HEK293 (cell line): ENCODE results near the gene KLF11.

Experiments used
- CTCF ChIA-PET: fragments of 350-600 bp; formaldehyde crosslinking; extraction: SDS; loops from one replicate; lab custom pipeline; 2021; ENCODE audit warnings: antibody characterized with exemption; lab: Yijun Ruan, JAX
- POLR2A ChIA-PET: fragments of 300-600 bp; formaldehyde crosslinking; extraction: SDS; loops from one replicate; lab custom pipeline; 2020; ENCODE audit warnings: antibody characterized with exemption, inconsistent platforms; lab: Yijun Ruan, JAX
- H3K27ac ChIP-seq: fragments of 200-500 bp; sonication (Bioruptor generic); 2 replicates; pipeline ENCODE4 v1.5.1; 2014; ENCODE audit warnings: low read depth, low read length, control low read depth, inconsistent platforms; ENCODE audit errors: extremely low read depth
- H3K36me3 ChIP-seq, 2 experiments: fragments of 200-500 bp in 1 of 2; sonication (Bioruptor generic) in 1 of 2; 1 replicate in 1 of 2; 2 replicates in 1 of 2; pipeline ENCODE4 v1.5.1; 2014 to 2017; ENCODE audit warnings: inconsistent platforms in 2 of 2, low read length in 2 of 2; ENCODE audit not compliant: control insufficient read depth in 2 of 2, insufficient read depth in 1 of 2
- H3K4me1 ChIP-seq: fragments of 200-500 bp; sonication (Bioruptor generic); 2 replicates; pipeline ENCODE4 v1.5.1; 2014; ENCODE audit warnings: mild to moderate bottlenecking, low read length, inconsistent platforms; ENCODE audit not compliant: control insufficient read depth, insufficient read depth
- H3K4me3 ChIP-seq: 2 replicates; pipeline ENCODE4 v1.5.1; 2011; ENCODE audit warnings: low read depth, mild to moderate bottlenecking, control low read depth, low read length, moderate library complexity
- H3K9me3 ChIP-seq: fragments of 200-500 bp; sonication (Bioruptor generic); 2 replicates; pipeline ENCODE4 v1.5.1; 2014; ENCODE audit warnings: low read depth, low read length, inconsistent platforms; ENCODE audit not compliant: control insufficient read depth, insufficient read depth
- BCL11A ChIP-seq: fragments of 450-650 bp; formaldehyde crosslinking; IDR thresholded peaks from 2 replicates; pipeline ENCODE4 v1.5.1; 2016; ENCODE audit warnings: low read depth, missing biosample characterization, missing genetic modification characterization
- BCL11B ChIP-seq: fragments of 450-650 bp; formaldehyde crosslinking; IDR thresholded peaks from 2 replicates; pipeline ENCODE4 v1.5.1; 2016; ENCODE audit warnings: low read depth, missing biosample characterization, missing genetic modification characterization
- GLI2 ChIP-seq: fragments of 450-650 bp; formaldehyde crosslinking; IDR thresholded peaks from 2 replicates; pipeline ENCODE4; 2017; ENCODE audit warnings: missing biosample characterization, missing genetic modification characterization, low read depth, borderline replicate concordance
- HOXA7 ChIP-seq: sonication (generic); formaldehyde crosslinking; IDR thresholded peaks from 2 replicates; pipeline ENCODE4 v1.8.1; 2022; ENCODE audit warnings: missing genetic modification reagents, borderline replicate concordance
- KLF9 ChIP-seq: fragments of 450-650 bp; formaldehyde crosslinking; IDR thresholded peaks from 2 replicates; pipeline ENCODE4 v1.5.1; 2016; ENCODE audit warnings: missing biosample characterization, missing genetic modification characterization, low read depth
- ZBTB20 ChIP-seq: fragments of 450-650 bp; formaldehyde crosslinking; IDR thresholded peaks from 2 replicates; pipeline ENCODE4 v1.5.1; 2016; ENCODE audit warnings: missing biosample characterization, missing genetic modification characterization
- ZBTB49 ChIP-seq: fragments of 450-650 bp; formaldehyde crosslinking; IDR thresholded peaks from 2 replicates; pipeline ENCODE4 v1.5.1; 2016; ENCODE audit warnings: missing biosample characterization, missing genetic modification characterization, low read depth
- ZNF133 ChIP-seq: fragments of 450-650 bp; formaldehyde crosslinking; IDR thresholded peaks from 2 replicates; pipeline ENCODE4 v1.5.1; 2016; ENCODE audit warnings: missing biosample characterization, missing genetic modification characterization
- ZNF16 ChIP-seq: fragments of 450-650 bp; formaldehyde crosslinking; IDR thresholded peaks from 2 replicates; pipeline ENCODE4 v1.5.1; 2016; ENCODE audit warnings: low read depth, missing biosample characterization, missing genetic modification characterization
- ZNF184 ChIP-seq: fragments of 450-650 bp; IDR thresholded peaks from 2 replicates; pipeline ENCODE4 v1.5.1; 2018; ENCODE audit warnings: missing biosample characterization, mild to moderate bottlenecking, missing genetic modification characterization
- ZNF211 ChIP-seq: fragments of 450-650 bp; formaldehyde crosslinking; IDR thresholded peaks from 2 replicates; pipeline ENCODE4 v1.5.1; 2016; ENCODE audit warnings: low read depth, missing biosample characterization, missing genetic modification characterization
- ZNF239 ChIP-seq: fragments of 450-650 bp; formaldehyde crosslinking; IDR thresholded peaks from 2 replicates; pipeline ENCODE4 v1.5.1; 2016; ENCODE audit warnings: missing biosample characterization, missing genetic modification characterization
- ZNF24 ChIP-seq: fragments of 450-650 bp; formaldehyde crosslinking; IDR thresholded peaks from 2 replicates; pipeline ENCODE4 v1.5.1; 2016; ENCODE audit warnings: missing biosample characterization, missing genetic modification characterization
- ZNF433 ChIP-seq: fragments of 450-650 bp; formaldehyde crosslinking; IDR thresholded peaks from 2 replicates; pipeline ENCODE4 v1.5.1; 2016; ENCODE audit warnings: missing biosample characterization, missing genetic modification characterization, low read depth
- ZNF501 ChIP-seq: fragments of 450-650 bp; formaldehyde crosslinking; IDR thresholded peaks from 2 replicates; pipeline ENCODE4 v1.5.1; 2016; ENCODE audit warnings: missing biosample characterization, missing genetic modification characterization
- ZNF658 ChIP-seq: fragments of 450-650 bp; formaldehyde crosslinking; IDR thresholded peaks from 2 replicates; pipeline ENCODE4; 2016; ENCODE audit warnings: missing biosample characterization, missing genetic modification characterization
- ZNF701 ChIP-seq: fragments of 450-650 bp; formaldehyde crosslinking; IDR thresholded peaks from 2 replicates; pipeline ENCODE4 v1.5.1; 2016; ENCODE audit warnings: missing biosample characterization, missing genetic modification characterization
- ZNF768 ChIP-seq: fragments of 450-650 bp; formaldehyde crosslinking; IDR thresholded peaks from 2 replicates; pipeline ENCODE4 v1.5.1; 2018; ENCODE audit warnings: missing biosample characterization, mild to moderate bottlenecking, missing genetic modification characterization
- ZNF776 ChIP-seq: fragments of 450-650 bp; formaldehyde crosslinking; IDR thresholded peaks from 2 replicates; pipeline ENCODE4 v1.5.0; 2017; ENCODE audit warnings: missing biosample characterization, missing genetic modification characterization, borderline replicate concordance
- ZNF785 ChIP-seq: fragments of 450-650 bp; formaldehyde crosslinking; IDR thresholded peaks from 2 replicates; pipeline ENCODE4 v1.5.1; 2016; ENCODE audit warnings: missing biosample characterization, missing genetic modification characterization
- ZNF843 ChIP-seq: fragments of 450-650 bp; formaldehyde crosslinking; IDR thresholded peaks from 2 replicates; pipeline ENCODE4 v1.5.1; 2016; ENCODE audit warnings: missing biosample characterization, missing genetic modification characterization
- TF ChIP-seq, protein P1 (sequence below): fragments of 450-650 bp; formaldehyde crosslinking; IDR thresholded peaks from 2 replicates; pipeline ENCODE4 v1.5.1; 2016; ENCODE audit warnings: missing biosample characterization, missing genetic modification characterization
- TF ChIP-seq, protein P2 (sequence below): fragments of 450-650 bp; formaldehyde crosslinking; IDR thresholded peaks from 2 replicates; pipeline ENCODE4 v1.5.1; 2016; ENCODE audit warnings: missing biosample characterization, missing genetic modification characterization
- TF ChIP-seq, protein P3 (sequence below): fragments of 450-650 bp; formaldehyde crosslinking; IDR thresholded peaks from 2 replicates; pipeline ENCODE4 v1.5.1; 2017; ENCODE audit warnings: missing biosample characterization, missing genetic modification characterization

KLF11 gene

DNA sequence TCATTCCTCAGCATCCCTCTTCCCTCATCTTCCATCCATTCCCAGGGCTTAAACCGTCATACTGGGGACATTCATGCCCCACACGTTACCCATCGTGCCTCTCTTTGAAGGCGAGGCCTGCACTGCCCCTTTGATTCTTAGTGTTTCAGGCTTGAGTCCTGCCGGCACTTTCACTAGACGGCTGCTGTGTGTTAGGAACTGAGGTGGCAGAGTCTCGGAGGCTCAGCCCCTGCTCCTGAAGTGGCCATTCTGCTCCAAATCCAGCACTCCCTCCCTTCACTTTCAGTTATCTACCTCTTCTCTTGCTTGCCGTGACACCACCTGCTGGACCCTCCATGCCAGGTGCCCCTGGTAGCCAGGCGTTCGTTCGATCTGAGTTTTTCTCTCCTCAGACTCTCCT, 48.9 kb upstream of the KLF11 start:
- CTCF ChIA-PET, result interaction anchor here (2.0 kb wide), 1 partner anchor 10 kb away, joined by 11 read pairs; no protein-coding TSS in a partner anchor
- POLR2A ChIA-PET, result no interaction called here
- no peak overlapping the region for H3K4me3 ChIP-seq
- no peaks in the 10 kb centered on the region for H3K4me1 ChIP-seq
- TF ChIP-seq ZBTB49 (tag by site-specific recombination), result no peak
- no peak for TF ChIP-seq ZNF843 (tag by site-specific recombination)
- TF ChIP-seq, protein P1, sequence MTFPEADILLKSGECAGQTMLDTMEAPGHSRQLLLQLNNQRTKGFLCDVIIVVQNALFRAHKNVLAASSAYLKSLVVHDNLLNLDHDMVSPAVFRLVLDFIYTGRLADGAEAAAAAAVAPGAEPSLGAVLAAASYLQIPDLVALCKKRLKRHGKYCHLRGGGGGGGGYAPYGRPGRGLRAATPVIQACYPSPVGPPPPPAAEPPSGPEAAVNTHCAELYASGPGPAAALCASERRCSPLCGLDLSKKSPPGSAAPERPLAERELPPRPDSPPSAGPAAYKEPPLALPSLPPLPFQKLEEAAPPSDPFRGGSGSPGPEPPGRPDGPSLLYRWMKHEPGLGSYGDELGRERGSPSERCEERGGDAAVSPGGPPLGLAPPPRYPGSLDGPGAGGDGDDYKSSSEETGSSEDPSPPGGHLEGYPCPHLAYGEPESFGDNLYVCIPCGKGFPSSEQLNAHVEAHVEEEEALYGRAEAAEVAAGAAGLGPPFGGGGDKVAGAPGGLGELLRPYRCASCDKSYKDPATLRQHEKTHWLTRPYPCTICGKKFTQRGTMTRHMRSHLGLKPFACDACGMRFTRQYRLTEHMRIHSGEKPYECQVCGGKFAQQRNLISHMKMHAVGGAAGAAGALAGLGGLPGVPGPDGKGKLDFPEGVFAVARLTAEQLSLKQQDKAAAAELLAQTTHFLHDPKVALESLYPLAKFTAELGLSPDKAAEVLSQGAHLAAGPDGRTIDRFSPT, result no peak
- no peak for TF ChIP-seq ZNF433
- TF ChIP-seq ZNF658, result no peak
- TF ChIP-seq ZNF239 (tag by site-specific recombination), result no peak
- H3K9me3 ChIP-seq, result no peaks in the 10 kb centered on the region
- no peak overlapping the region for H3K27ac ChIP-seq
- H3K36me3 ChIP-seq, result peaks cover 5 to 72% of the 10 kb centered on the region in 2 experiments

DNA sequence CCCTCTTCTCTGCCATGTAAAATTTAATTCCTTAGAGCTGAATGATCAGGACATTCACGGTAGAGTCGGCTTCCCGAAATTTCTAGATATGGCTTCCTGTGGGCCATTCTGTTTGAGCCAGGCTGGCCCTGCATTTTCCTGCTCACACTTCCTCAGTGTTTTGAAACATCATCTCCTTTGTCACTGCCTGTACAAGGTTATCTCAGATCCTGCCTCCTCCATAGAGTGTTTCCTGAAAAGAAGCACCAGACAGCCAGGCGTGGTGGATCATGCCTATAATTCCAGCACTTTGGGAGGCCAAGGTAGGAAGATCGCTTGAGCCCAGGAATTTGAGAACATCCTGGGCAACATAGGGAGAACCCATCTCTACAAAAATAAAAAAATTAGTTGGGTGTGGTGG, 48.3 kb upstream of the KLF11 start:
- ChIA-PET CTCF (interaction anchor here (0.6 to 2.0 kb wide), 3 partner anchors 11 to 182 kb away, joined by 3 to 11 read pairs (median 3); no protein-coding TSS in a partner anchor), POLR2A (no interaction called here)
- Histone ChIP-seq H3K36me3 (peaks cover 11 to 76% of the 10 kb centered on the region in 2 experiments), H3K27ac (no peak overlapping the region), H3K4me1 (no peaks in the 10 kb centered on the region), H3K4me3 (no peak overlapping the region), H3K9me3 (no peaks in the 10 kb centered on the region)
- no peak for TF ChIP-seq GLI2 (tag by site-specific recombination)
- no peak for TF ChIP-seq ZNF24 (tag by site-specific recombination)
- TF ChIP-seq HOXA7 (CRISPR knock-in tag), result no peak
- no peak for TF ChIP-seq ZNF16 (tag by site-specific recombination)
- TF ChIP-seq KLF9, result no peak
- TF ChIP-seq ZNF701 (tag by site-specific recombination), result no peak
- TF ChIP-seq ZNF211 (tag by site-specific recombination), result no peak
- no peak for TF ChIP-seq ZNF133 (tag by site-specific recombination)
- TF ChIP-seq ZNF785 (tag by site-specific recombination), result no peak
- TF ChIP-seq BCL11A (tag by site-specific recombination), result no peak
- no peak for TF ChIP-seq ZNF768 (tag by site-specific recombination)
- TF ChIP-seq, protein P2, sequence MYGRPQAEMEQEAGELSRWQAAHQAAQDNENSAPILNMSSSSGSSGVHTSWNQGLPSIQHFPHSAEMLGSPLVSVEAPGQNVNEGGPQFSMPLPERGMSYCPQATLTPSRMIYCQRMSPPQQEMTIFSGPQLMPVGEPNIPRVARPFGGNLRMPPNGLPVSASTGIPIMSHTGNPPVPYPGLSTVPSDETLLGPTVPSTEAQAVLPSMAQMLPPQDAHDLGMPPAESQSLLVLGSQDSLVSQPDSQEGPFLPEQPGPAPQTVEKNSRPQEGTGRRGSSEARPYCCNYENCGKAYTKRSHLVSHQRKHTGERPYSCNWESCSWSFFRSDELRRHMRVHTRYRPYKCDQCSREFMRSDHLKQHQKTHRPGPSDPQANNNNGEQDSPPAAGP (tag by site-specific recombination), result no peak
- TF ChIP-seq, protein P3, sequence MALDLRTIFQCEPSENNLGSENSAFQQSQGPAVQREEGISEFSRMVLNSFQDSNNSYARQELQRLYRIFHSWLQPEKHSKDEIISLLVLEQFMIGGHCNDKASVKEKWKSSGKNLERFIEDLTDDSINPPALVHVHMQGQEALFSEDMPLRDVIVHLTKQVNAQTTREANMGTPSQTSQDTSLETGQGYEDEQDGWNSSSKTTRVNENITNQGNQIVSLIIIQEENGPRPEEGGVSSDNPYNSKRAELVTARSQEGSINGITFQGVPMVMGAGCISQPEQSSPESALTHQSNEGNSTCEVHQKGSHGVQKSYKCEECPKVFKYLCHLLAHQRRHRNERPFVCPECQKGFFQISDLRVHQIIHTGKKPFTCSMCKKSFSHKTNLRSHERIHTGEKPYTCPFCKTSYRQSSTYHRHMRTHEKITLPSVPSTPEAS (tag by site-specific recombination), result no peak
- no peak for TF ChIP-seq ZBTB20
- TF ChIP-seq BCL11B (tag by site-specific recombination), result no peak
- no peak for TF ChIP-seq ZNF776 (tag by site-specific recombination)
- no peak for TF ChIP-seq ZNF501
- TF ChIP-seq ZNF184, result no peak
